Stimulated activated CD8-positive, alpha-beta memory T cell treated with anti-CD3 and anti-CD28 coated beads, Interleukin-2, amount 100 ng/mL, for 48 hours (primary cell): Measurements from ENCODE around the gene FGF12.

Experiments used
- DNase-seq, 2 donors: peaks; one replicate each; pipeline ENCODE4 v3.0.0-alpha.2; 2020; ENCODE audit warnings: low read depth in 2 of 2

The FGF12 gene

DNA sequence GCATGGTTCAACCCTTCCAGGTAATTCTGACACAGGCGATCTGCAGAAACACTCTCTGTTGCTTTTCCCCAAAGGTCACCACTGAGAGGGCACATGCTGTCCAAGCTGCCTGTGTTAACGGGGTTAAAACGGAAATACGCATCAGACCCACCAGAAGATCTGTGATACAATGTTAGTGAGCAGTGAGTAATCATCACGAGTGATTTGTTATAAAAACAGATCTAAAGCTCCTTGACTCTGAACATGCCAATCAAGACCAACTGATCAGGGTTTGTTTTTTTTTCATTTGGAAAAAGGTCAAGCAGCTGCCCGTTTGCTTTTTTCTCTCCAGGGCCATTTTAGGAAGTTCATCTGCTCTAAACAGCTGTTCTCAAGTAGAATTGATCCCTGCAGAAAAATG is 43.2 kb downstream of the FGF12 start:
- no peak for DNase-seq

DNA sequence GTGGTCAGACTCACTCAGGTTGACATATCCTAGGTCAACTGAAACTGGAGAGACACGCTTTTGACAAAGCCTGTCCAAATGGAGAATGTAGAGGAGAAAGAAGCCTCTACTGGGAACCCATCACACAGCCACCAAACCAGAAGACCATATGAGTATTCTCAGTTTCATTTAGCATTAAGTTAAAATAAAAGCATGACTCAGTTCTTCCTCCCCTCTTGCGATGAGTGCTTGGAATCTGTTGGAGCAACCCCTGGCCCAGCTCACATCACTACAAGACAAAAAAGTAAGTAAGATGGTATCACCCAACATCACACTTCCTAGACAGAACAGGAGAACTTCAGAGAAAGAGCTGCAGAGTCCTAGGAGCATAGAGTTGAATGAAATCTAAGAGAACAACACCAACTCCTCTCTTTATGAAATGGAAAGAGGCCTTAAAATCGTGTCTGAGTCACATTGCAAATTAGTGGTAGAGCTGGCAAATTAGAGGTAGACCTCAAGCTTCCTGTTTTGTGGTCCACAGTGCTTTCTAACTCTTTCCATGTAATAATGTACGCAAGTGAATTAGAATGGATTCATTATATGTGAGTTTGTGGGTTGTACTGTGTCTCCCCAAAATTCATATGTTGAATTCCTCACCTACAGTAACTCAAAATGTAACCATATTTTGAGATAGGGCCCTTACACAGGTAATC is 51.2 kb downstream of the FGF12 start:
- DNase-seq: no peak

GRCh38 chr3:192655628-192656027 is 71.7 kb downstream of the FGF12 start:
- no peak for DNase-seq

GRCh38 chr3:192655040-192655439 is 72.3 kb downstream of the FGF12 start:
- DNase-seq: no peak

- no peak for DNase-seq
These were observed 73.5 kb downstream of the FGF12 start for GRCh38 chr3:192653862-192654261.

DNA sequence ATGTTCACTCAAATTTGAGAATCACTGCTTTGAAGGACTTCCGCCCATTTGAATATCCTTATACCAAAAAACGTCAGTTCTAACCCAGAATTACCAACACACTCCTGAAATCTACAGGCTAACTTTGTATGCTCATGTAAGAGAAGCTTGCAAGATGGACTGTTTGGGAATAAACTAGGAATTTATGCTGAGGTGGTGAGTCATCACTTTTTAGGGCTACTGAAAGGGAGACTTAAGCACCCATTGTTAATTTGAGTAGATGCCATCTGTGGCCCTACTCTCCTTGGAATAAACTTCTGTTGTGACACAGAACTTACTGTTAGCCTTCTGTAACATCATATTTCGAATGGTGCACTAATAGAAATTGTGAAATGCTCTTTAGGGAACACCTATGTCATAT is 74.6 kb downstream of the FGF12 start:
- no peak for DNase-seq

GRCh38 chr3:192651836-192652512 is 75.4 kb downstream of the FGF12 start:
- DNase-seq: no peak

DNA sequence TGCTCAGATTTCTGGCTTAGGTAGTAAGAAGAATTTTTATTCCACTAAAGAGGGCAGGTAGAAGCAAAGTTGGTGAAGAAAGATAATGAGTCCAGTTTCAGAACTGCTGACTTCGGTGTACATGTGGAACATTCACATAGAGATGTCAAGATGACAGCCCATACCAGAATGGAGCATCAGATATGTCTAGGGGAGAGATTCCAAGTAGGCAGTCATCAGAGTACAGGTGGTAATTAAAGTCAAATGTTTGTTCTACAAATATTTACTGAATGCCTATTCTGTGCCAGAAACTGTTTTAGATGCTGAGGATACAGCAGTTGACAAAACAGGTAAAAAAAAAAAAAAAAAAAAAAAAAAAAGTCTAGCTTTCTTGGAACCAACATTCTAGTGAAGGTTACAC is 81.9 kb downstream of the FGF12 start:
- no peak for DNase-seq

- DNase-seq: no peak
These were observed 84.7 kb downstream of the FGF12 start for GRCh38 chr3:192642651-192643050.

- no peak for DNase-seq
These were observed 85.4 kb downstream of the FGF12 start for GRCh38 chr3:192641919-192642318.

DNA sequence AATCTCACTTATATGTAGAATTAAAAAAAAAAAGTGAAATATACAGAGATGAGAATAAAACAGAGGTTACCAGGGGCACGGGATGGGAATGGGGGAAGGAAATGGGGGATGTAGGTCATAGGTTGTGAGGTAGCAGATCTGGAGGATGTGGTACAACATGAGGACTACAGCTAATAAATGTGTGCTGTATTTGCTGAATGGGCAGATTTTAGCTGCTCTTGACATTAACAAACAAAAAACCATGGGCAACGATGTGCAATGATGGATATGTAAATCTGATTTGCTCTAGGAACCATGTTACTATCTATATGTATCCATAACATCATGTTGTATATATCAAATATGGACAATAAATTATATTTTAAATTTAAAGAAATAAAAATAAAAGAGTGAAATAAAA is 87.4 kb downstream of the FGF12 start:
- no peak for DNase-seq

DNA sequence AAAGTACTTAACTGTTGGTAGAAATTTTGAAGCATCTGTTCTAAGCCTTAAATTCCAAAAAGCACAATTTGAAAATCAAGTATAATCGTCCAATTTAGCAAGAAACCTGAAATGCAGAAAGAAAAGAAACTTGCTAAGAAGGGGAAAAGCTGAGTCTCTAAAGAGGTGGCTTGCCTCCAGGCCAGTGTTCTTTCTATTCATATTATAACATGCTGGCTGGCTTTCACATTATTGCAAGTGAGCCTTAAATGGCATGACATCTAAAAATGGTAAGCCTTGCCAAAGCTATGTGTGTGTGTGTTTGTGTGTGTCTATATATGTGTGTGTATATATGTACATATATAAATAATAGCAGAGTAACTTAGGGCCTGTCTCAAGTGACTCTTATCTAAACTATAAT is 89.5 kb downstream of the FGF12 start:
- no peak for DNase-seq

- DNase-seq: no peak
These were observed 90.6 kb downstream of the FGF12 start for GRCh38 chr3:192636517-192637444.

GRCh38 chr3:192629429-192629828 is 97.9 kb downstream of the FGF12 start:
- DNase-seq: no peak

- no peak for DNase-seq
These were observed 105.4 kb downstream of the FGF12 start for GRCh38 chr3:192621909-192622308.

GRCh38 chr3:192620275-192620674 is 107.1 kb downstream of the FGF12 start:
- no peak for DNase-seq

DNA sequence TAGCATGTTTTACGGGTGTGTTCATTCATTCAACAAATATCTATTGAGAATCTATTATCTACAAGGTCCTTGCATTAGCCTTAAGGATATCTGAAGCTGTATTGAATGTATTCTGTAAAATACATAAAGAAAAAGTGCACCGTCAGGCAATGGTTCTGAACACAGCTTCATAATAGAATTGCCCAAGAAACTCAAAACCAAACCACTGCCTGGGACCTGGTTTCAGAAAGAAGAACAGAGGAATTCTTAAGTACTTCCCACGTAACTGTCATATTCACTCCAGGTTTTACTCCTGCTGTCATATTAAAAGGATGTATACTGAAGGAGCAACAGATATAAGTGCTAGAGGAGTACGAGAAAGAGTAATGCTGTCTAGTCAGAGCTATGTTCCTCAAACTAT is 115.9 kb downstream of the FGF12 start:
- no peak for DNase-seq

- DNase-seq: no peak
These were observed 118.4 kb downstream of the FGF12 start for GRCh38 chr3:192608726-192609600.

GRCh38 chr3:192607798-192608197 is 119.5 kb downstream of the FGF12 start:
- DNase-seq: no peak

DNA sequence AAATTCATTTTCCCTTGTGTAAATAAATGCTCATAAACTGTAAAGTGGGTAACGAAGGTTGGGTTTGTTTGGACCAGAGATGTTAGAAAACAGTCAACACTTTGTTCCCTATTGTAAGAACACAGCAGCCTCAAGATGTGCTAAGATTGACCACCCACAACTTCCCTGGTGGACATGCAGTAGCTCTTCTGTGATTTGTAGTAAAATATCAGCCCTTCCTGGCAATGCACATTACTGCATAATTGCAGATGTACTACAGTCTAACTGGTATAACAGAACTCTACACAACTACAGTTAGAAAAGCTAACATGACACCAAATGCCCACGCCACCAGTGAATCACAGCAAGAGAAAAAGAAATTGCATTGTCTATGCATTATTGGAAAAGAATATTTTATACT is 129.4 kb downstream of the FGF12 start:
- no peak for DNase-seq

GRCh38 chr3:192597506-192597905 is 129.8 kb downstream of the FGF12 start:
- no peak for DNase-seq

GRCh38 chr3:192578729-192579128 is 148.6 kb downstream of the FGF12 start:
- no peak for DNase-seq
